ACC112 (cell line): ENCODE measurements around the gene PLXDC2.

Source experiments
- H2AFZ ChIP-seq: fragments of 200-600 bp; sonication (generic); one replicate; pipeline ENCODE4 v1.6.0; 2017; ENCODE audit warnings: antibody characterized with exemption, low read length; ENCODE audit not compliant: unreplicated experiment
- H3K27ac ChIP-seq: fragments of 200-600 bp; sonication (generic); 2 replicates; pipeline ENCODE4 v1.5.1; 2014; ENCODE audit warnings: low read depth, mild to moderate bottlenecking, antibody characterized with exemption, low read length, moderate library complexity
- H3K27me3 ChIP-seq: fragments of 200-600 bp; sonication (generic); 2 replicates; pipeline ENCODE4 v1.6.1; 2014; ENCODE audit warnings: mild to moderate bottlenecking, antibody characterized with exemption, low read length, moderate library complexity, mixed read lengths; ENCODE audit not compliant: insufficient read depth
- H3K36me3 ChIP-seq: fragments of 200-600 bp; sonication (generic); 2 replicates; pipeline ENCODE4 v1.6.1; 2016; ENCODE audit warnings: mild to moderate bottlenecking, antibody characterized with exemption, low read length, moderate library complexity, mixed read lengths; ENCODE audit not compliant: insufficient read depth
- H3K4me1 ChIP-seq: fragments of 200-600 bp; sonication (generic); one replicate; pipeline ENCODE4 v1.6.1; 2016; ENCODE audit warnings: low read length, mixed read lengths; ENCODE audit not compliant: insufficient read depth, unreplicated experiment, control insufficient read depth
- H3K4me3 ChIP-seq: fragments of 200-600 bp; sonication (generic); 2 replicates; pipeline ENCODE4 v1.5.1; 2014; ENCODE audit warnings: mild to moderate bottlenecking, low read depth, low read length
- H3K79me2 ChIP-seq: fragments of 200-600 bp; sonication (generic); one replicate; pipeline ENCODE4 v1.6.0; 2016; ENCODE audit warnings: low read length; ENCODE audit not compliant: control insufficient read depth, unreplicated experiment, insufficient read depth

Gene PLXDC2

DNA sequence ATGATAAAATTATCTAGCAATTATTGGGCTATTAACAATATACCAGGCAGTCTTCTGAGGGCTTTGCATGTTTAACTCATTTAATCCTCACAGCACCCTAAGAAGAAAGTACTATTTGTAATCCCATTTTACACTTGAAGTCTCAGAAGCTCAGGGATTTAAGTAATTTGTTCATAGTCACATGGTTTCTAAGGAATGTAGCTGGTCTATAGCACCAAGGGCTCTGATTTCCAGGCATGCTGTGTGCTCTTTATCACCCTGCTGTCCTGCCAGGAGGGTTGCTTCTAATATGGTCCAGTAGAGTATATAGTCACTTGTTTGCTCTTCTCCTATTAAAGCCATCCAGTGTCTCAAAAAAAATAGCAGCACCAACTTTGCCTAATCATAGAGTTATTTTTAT, 417.2 kb downstream of the PLXDC2 start:
- Histone ChIP-seq H3K4me3 (no peak overlapping the region), H3K36me3 (no peaks in the 10 kb centered on the region)

DNA sequence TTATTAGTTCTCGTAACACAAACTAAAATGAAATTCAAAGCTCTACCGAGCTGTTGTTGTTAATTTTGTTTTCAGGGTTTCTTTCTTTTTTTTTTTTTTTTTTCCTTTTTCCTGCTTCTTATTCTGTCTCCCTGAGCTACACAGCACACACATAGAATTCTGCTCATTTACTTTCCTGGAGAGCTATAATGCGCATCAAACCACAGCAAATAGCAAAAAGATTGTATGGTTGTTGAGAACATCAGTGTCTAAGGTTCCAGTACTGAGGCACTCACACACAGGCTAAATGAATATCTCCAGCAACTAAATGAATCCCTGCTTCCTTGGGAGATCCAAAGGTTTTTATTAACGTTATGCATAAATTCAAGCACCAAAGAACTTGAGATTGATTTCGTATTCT, 418.3 kb downstream of the PLXDC2 start:
- no peaks in the 10 kb centered on the region for H3K4me1 ChIP-seq
- no peaks in the 10 kb centered on the region for H3K79me2 ChIP-seq
- H3K27ac ChIP-seq, result no peak overlapping the region
- no peaks in the 10 kb centered on the region for H3K27me3 ChIP-seq
- no peak overlapping the region for H3K4me3 ChIP-seq
- H3K36me3 ChIP-seq, result no peaks in the 10 kb centered on the region
- no peak overlapping the region for H2AFZ ChIP-seq

More for the DNA sequence above, 417.2 kb downstream of the PLXDC2 start:
- Histone ChIP-seq H3K27me3 (no peaks in the 10 kb centered on the region), H3K79me2 (no peaks in the 10 kb centered on the region), H2AFZ (no peak overlapping the region), H3K27ac (no peak overlapping the region), H3K4me1 (no peaks in the 10 kb centered on the region)

DNA sequence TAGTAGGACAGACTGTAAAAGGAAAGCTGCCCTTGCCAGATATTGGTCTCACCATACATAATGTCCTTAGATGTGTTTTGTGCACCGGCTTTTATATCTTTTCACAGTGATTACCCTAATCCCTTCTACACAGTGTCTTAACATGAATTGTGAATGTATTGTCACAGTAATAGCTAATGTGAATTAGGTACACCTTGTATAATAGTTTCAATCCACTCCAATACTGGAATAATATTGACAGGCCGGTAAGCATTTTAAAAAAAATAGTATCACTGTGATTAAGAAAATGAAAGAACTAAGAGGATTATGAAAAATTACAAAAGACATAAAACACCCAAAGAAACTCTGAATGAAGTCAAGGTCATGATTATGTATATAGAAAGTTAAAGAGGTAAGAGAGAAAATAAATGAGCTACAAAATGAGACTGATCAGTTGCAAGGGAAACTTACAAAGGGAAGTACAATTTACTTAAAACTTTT, 420.9 kb downstream of the PLXDC2 start:
- Histone ChIP-seq H3K36me3 (no peaks in the 10 kb centered on the region), H3K79me2 (no peaks in the 10 kb centered on the region), H3K27me3 (no peaks in the 10 kb centered on the region), H3K27ac (no peak overlapping the region), H3K4me3 (no peak overlapping the region), H2AFZ (no peak overlapping the region), H3K4me1 (no peaks in the 10 kb centered on the region)

DNA sequence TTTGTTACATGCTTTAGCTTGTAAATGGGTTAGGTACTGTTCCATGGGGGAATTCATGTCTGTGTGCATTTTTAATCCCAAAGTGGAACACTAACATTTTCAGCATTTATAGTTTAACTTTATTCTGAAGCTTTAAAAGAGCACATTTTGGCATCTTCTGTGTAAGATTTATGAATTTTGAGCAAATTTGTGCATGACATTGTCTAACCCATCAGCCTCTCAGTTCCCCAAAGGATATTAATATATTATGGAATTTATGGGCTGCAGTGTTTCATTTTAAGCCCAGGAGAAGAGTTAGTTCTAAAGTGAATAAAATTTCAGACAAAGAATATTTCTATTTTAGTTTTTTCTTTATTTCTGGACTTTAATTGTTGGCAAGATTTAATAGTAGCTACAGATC, 421.4 kb downstream of the PLXDC2 start:
- no peaks in the 10 kb centered on the region for H3K27me3 ChIP-seq
- no peak overlapping the region for H3K4me3 ChIP-seq
- no peaks in the 10 kb centered on the region for H3K79me2 ChIP-seq
- H3K4me1 ChIP-seq, result no peaks in the 10 kb centered on the region
- H2AFZ ChIP-seq, result no peak overlapping the region
- no peaks in the 10 kb centered on the region for H3K36me3 ChIP-seq
- H3K27ac ChIP-seq, result no peak overlapping the region

DNA sequence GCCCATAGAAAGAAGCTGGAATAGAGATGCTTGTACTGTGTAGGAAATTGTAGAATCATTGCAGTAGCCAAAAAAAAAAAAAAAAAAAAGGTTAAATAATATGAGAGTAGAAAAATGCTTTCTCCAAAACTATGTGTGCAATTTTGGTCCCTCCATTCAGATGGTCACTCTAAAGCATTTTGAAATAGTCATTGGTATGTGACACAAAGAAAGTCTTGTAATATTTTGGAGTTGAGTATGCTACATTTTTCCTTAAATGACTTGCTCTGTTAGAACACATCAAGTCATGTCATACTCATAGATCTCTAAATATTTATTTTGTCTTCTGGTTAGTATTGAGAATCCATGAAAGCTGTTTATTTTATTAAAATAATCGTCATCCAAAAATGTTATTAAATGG, 424.4 kb downstream of the PLXDC2 start:
- Histone ChIP-seq H3K4me1 (no peaks in the 10 kb centered on the region), H3K79me2 (no peaks in the 10 kb centered on the region), H3K4me3 (no peak overlapping the region), H3K27me3 (no peaks in the 10 kb centered on the region), H3K27ac (no peak overlapping the region), H2AFZ (no peak overlapping the region), H3K36me3 (no peaks in the 10 kb centered on the region)

DNA sequence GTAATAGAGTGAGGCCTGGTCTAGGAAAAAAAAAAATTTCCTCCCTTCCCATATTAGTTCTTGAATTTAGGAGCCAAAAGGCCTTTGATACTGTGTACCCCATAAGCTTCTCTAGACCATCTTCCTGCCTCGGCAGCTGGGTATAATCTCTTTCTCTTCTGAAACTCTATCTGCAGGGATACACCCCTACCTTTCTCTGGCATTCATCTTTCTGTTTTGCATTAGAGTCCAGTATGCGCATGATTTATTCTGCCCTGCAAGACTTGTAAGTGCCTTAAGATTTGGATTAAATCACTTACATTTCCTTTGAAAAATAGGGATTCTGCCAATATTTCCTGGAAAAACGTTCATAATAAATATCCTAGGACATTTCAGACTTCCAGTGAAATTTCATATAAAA, 431.2 kb downstream of the PLXDC2 start:
- no peak overlapping the region for H2AFZ ChIP-seq
- H3K4me3 ChIP-seq, result no peak overlapping the region
- no peak overlapping the region for H3K27ac ChIP-seq
- no peaks in the 10 kb centered on the region for H3K4me1 ChIP-seq
- no peaks in the 10 kb centered on the region for H3K36me3 ChIP-seq
- H3K27me3 ChIP-seq, result no peaks in the 10 kb centered on the region
- H3K79me2 ChIP-seq, result no peaks in the 10 kb centered on the region

DNA sequence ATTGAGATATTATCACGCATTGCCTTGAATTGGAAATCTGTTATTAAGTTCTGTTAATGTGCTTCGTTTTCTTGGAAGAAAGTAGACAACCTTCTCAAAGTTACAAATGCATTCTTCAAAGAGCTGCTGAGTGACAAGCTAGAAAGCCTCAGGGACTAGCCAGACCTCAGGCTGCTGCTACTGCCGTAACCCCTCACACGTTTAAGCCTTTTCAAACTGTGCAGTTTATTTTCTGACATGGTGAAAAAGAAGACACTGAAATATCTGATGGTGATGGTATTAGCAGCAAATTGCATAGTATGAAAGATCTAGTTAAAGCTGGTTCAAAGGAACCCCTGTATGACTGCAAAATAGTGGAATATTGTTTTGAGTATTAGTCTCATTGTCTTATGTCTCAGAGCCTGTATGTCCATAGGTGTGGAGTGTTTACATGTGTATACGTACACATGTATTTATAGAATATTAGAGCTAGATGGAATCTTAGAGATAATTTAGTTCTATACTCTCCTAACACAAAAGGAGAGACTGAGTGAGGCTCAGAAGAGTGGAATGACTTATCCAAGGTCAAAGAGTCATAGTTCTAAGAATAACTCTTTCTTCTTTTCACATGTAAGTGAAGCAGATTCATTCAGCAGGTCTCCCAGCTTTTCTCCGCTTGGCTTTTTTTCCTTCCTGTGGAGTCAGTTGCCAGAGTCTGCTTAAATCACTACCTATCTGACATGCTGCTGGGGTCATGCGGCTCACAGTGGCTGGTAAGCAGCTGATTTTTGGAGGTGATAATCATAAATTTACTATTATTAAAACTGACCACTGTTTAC, 431.9 kb downstream of the PLXDC2 start:
- no peaks in the 10 kb centered on the region for H3K4me1 ChIP-seq
- no peak overlapping the region for H2AFZ ChIP-seq
- H3K4me3 ChIP-seq, result no peak overlapping the region
- H3K36me3 ChIP-seq, result no peaks in the 10 kb centered on the region
- H3K27me3 ChIP-seq, result no peaks in the 10 kb centered on the region
- H3K27ac ChIP-seq, result no peak overlapping the region
- H3K79me2 ChIP-seq, result no peaks in the 10 kb centered on the region

DNA sequence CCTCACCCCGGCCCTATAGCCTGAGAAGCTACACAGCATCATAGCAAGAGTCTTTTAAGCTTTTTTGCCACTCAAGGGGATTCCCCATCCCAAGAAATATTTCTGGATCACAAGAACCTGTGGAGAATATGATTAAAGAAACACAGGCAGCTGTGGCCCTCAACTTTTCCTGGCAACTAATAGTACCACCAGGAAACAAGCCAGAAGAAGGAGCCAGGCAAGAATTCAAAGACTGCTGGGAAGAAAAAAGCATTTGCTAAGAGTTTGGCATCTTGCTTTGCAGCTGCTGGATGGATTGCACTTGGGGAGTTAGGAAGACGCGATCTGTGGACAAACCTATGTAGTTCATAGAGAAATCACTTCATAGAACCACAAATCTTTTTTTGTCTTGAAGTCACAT, 437.8 kb downstream of the PLXDC2 start:
- no peak overlapping the region for H3K27ac ChIP-seq
- H3K79me2 ChIP-seq, result no peaks in the 10 kb centered on the region
- H3K4me3 ChIP-seq, result no peak overlapping the region
- no peaks in the 10 kb centered on the region for H3K36me3 ChIP-seq
- no peak overlapping the region for H2AFZ ChIP-seq
- no peaks in the 10 kb centered on the region for H3K4me1 ChIP-seq
- no peaks in the 10 kb centered on the region for H3K27me3 ChIP-seq

DNA sequence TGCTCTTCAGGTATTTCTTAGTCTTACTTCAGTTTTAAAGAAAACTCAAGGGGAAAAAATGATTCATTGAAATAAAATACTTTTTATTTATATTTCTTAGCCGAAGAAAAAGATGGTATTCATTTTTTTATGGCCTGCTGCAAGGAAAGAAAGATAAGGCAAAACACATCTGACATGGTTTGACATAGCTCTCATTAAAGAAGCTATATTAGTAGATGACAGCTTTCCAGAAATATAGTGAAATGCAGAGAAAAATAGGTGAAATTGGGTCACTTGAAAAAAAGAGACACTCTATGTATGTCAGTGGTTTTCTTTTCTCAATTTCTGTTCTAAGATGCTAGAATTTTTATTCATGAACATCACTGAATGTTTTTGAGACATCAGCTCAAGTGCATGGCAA, 438.3 kb downstream of the PLXDC2 start:
- no peak overlapping the region for H3K27ac ChIP-seq
- no peaks in the 10 kb centered on the region for H3K4me1 ChIP-seq
- H2AFZ ChIP-seq, result no peak overlapping the region
- no peaks in the 10 kb centered on the region for H3K79me2 ChIP-seq
- H3K4me3 ChIP-seq, result no peak overlapping the region
- H3K36me3 ChIP-seq, result no peaks in the 10 kb centered on the region
- no peaks in the 10 kb centered on the region for H3K27me3 ChIP-seq

DNA sequence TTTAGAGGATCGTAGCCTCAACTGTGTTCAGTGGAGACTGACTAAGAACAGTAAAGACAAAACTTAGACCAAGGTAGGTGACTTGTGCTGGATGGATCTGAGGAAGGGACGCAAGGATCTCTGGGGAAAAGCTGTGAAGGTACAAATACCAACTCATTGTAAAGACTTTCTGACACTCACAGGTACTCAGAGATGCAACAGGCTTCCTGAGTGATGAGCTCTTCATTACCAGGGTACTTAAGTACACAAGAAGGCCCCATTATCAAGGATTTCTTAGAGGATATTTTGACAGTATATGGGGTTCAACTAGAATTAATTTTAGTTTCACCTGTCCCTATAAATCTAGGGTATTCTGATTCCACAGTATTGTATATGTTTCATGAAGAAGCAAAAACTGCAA, 440.7 kb downstream of the PLXDC2 start:
- H3K4me3 ChIP-seq, result no peak overlapping the region
- H3K4me1 ChIP-seq, result no peaks in the 10 kb centered on the region
- H3K79me2 ChIP-seq, result no peaks in the 10 kb centered on the region
- no peaks in the 10 kb centered on the region for H3K27me3 ChIP-seq
- H3K36me3 ChIP-seq, result no peaks in the 10 kb centered on the region
- H2AFZ ChIP-seq, result no peak overlapping the region
- H3K27ac ChIP-seq, result no peak overlapping the region

DNA sequence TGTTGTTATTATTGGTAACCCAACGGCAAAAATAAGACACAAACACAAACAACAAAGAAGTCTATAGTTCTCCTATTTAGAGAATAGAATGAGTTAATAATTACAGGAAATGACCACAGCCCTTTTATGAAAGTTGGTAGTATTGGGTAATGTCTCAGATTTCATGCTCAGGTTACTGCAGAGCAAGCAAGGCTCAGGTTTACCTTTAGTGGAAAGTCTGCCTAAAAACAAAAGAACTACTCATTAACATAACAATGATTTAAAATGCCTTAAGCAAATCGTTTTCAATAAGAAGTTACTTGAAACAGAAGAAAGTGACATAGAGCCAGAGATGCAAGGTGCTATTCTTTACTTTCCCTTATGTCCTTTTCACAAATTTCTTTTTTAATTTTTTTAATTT, 441.2 kb downstream of the PLXDC2 start:
- H3K4me3 ChIP-seq, result no peak overlapping the region
- no peak overlapping the region for H2AFZ ChIP-seq
- no peaks in the 10 kb centered on the region for H3K4me1 ChIP-seq
- no peak overlapping the region for H3K27ac ChIP-seq
- no peaks in the 10 kb centered on the region for H3K36me3 ChIP-seq
- no peaks in the 10 kb centered on the region for H3K27me3 ChIP-seq
- H3K79me2 ChIP-seq, result no peaks in the 10 kb centered on the region
